NCI-H187 treated with DMSO at 0.1 percent for 48 hours (cell line): ENCODE measurements around the gene C1QTNF3.
"Not testable (repeated sequence)": the region's sequence is repeated elsewhere in the genome, so short reads cannot be mapped to it uniquely, and the experiment has no call there.

Experiments
- DNase-seq: peaks from one replicate; lab custom pipeline; 2025; lab: John Stamatoyannopoulos, UW

Gene C1QTNF3

GRCh38 chr5:34051374-34051980, 8.5 kb upstream of the C1QTNF3 start:
- no peak for DNase-seq

GRCh38 chr5:34047774-34048572, 5.0 kb upstream of the C1QTNF3 start:
- no peak for DNase-seq

- DNase-seq: no peak
These were observed 4.1 kb upstream of the C1QTNF3 start for GRCh38 chr5:34047143-34047542.

- no peak for DNase-seq
These were observed 3.0 kb upstream of the C1QTNF3 start for GRCh38 chr5:34045996-34046395.

GRCh38 chr5:34045023-34045422, 2.0 kb upstream of the C1QTNF3 start:
- DNase-seq: no peak

GRCh38 chr5:34042321-34042720, 692 bp downstream of the C1QTNF3 start:
- no peak for DNase-seq

GRCh38 chr5:34041247-34041972, 1.6 kb downstream of the C1QTNF3 start:
- no peak for DNase-seq

GRCh38 chr5:34040472-34040871, 2.5 kb downstream of the C1QTNF3 start:
- DNase-seq: no peak

- no peak for DNase-seq
These were observed 3.4 kb downstream of the C1QTNF3 start for GRCh38 chr5:34039398-34040157.

GRCh38 chr5:34038838-34039237, 4.2 kb downstream of the C1QTNF3 start:
- DNase-seq: no peak

GRCh38 chr5:34038390-34038789, 4.6 kb downstream of the C1QTNF3 start:
- DNase-seq: no peak

GRCh38 chr5:34037726-34038125, 5.3 kb downstream of the C1QTNF3 start:
- DNase-seq: no peak

- no peak for DNase-seq
These were observed 7.3 kb downstream of the C1QTNF3 start for GRCh38 chr5:34035756-34036155.

GRCh38 chr5:34034534-34035327, 8.3 kb downstream of the C1QTNF3 start:
- DNase-seq: no peak

GRCh38 chr5:34031966-34032365, 11.0 kb downstream of the C1QTNF3 start:
- DNase-seq: no peak

GRCh38 chr5:34031117-34031516, 11.9 kb downstream of the C1QTNF3 start:
- DNase-seq: no peak

- DNase-seq: not testable (repeated sequence)
These were observed 12.4 kb downstream of the C1QTNF3 start for GRCh38 chr5:34030585-34030984.

- DNase-seq: no peak
These were observed 13.0 kb downstream of the C1QTNF3 start for GRCh38 chr5:34030048-34030447.

- DNase-seq: no peak
These were observed 14.7 kb downstream of the C1QTNF3 start for GRCh38 chr5:34028349-34028748.

GRCh38 chr5:34026089-34026761, 16.8 kb downstream of the C1QTNF3 start:
- DNase-seq: no peak
